ENCODE results near the gene TCN2.

DNA sequence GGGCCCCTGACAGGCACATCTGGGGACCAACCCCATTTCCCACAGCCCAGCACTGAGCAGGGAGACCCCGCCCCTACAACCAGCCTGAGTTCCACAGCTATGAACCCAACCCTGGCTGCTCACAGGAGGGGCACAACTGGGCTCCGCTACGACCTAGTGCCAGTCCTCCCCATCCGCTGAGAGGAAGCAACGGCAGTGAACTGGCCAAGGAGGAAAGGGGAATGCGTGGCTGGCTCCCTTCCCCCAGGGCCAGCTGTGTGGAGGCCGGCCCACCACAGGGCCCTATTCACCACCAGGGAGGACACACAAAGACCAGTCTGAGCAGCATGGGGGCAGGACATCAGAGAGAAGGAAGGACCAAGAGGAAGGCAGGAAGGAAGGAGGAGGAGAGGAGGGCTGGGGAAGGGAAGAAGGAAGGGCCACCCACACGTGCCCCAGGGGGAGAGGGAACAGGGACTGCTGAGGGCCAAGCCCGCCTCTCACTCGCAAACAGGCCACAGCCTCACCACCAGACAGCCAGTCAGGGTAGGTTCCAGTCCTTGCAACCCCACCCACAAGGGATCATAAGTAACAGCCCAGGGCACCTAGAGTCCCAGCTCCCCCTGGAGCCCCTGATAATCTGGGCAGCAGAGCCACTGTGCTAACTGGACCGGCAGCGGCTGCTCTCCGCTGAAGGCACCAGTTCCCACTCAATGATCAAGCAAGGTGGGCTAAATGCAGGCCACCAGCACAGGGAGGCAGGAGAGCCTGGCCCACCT, 24.0 kb upstream of the TCN2 start:
- TF ChIP-seq, protein P1, sequence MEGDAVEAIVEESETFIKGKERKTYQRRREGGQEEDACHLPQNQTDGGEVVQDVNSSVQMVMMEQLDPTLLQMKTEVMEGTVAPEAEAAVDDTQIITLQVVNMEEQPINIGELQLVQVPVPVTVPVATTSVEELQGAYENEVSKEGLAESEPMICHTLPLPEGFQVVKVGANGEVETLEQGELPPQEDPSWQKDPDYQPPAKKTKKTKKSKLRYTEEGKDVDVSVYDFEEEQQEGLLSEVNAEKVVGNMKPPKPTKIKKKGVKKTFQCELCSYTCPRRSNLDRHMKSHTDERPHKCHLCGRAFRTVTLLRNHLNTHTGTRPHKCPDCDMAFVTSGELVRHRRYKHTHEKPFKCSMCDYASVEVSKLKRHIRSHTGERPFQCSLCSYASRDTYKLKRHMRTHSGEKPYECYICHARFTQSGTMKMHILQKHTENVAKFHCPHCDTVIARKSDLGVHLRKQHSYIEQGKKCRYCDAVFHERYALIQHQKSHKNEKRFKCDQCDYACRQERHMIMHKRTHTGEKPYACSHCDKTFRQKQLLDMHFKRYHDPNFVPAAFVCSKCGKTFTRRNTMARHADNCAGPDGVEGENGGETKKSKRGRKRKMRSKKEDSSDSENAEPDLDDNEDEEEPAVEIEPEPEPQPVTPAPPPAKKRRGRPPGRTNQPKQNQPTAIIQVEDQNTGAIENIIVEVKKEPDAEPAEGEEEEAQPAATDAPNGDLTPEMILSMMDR (IDR thresholded peaks at IDR 0.05) = no peak
- TF ChIP-seq POLR2A (IDR thresholded peaks at IDR 0.05) = no peak
- no peak for TF ChIP-seq EP300 (IDR thresholded peaks at IDR 0.05)
- no peak for TF ChIP-seq POLR2AphosphoS5 (IDR thresholded peaks at IDR 0.05)

Data from suprapubic skin (tissue), 4 donors.